ENCODE results near the gene C11orf86. TPM values are rescaled to one million over a fixed set of nuclear protein-coding genes. Genes with fewer than 3 reads are reported as not detected.

The C11orf86 gene, protein sequence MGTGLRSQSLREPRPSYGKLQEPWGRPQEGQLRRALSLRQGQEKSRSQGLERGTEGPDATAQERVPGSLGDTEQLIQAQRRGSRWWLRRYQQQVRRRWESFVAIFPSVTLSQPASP
- total RNA-seq, result not detected

DNA sequence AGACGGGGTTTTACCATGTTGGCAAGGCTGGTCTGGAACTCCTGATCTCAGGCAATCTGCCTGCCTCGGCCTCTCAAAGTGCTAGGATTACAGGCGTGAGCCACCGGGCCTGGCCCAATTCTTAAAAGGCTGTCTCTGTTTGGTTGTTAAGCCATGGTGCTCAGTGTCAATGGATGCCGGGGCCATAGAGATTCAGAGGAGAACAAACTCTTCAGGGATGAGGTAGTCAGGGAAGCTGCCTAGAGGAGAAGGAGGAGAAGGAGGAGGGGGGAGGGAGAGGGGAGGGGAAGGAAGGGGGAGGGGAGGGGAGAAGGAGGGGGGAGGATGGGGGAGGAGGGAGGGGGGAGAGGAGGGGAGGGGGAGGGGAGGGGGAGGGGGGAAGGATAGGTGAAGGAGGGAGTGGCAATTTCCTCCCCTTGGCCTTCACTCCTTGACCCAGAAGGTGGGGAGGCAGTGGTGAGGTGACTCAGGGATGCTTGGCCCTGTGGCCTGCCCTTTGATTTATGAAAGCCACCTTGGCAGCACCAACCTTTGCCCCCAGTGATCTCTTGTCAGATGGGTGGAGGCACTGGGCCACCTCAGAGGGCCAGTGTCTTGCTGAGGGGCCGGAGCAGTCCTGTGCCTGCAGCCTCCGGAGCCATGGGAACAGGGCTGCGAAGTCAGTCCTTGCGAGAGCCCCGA lies at the start of gene C11orf86:
C11orf86 (plus strand) TSS at position 581 of the 681 bp plus-strand sequence; CDS start at position 640, 59 bp downstream.

DNA sequence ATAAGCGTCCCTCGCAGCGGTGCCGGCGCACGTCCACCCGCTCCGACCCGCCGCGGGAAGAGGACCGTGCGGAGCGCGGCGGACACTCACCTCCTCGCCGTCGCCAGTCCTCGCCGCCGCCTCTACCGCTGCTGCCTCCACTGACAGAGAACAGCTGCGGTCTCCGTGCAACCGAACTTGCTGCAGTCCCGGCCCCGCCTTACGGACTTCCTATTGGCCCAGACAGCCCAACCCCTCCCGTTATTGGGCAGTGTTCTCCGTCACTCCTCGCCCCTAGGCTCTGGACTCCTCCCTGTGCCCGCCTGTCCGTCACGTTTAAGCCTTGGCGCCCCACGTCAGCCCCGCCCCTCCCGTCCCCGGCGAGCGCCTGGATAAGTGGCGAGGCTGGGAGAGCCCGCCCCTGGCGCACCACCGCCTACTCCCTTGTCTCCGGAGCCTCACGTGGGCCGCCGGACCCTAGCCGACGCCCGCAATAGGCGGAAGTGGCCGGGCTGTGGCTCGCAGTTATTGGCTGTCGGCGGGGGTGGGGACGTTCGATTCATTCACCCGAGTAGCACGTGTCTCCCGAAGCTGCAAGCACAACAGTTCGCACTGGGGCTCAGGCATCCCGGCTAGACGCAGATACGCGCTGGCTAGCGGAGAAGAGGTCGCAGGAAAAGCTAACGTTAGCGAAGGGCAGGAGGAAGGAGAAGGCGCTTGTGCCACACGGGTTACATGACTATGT lies 16.7 kb upstream of the C11orf86 start, which contains the start of gene PC:
PC (minus strand) TSS at position 152 of the 724 bp plus-strand sequence. CDS start 86,224 bp downstream, outside the sequence.

DNA sequence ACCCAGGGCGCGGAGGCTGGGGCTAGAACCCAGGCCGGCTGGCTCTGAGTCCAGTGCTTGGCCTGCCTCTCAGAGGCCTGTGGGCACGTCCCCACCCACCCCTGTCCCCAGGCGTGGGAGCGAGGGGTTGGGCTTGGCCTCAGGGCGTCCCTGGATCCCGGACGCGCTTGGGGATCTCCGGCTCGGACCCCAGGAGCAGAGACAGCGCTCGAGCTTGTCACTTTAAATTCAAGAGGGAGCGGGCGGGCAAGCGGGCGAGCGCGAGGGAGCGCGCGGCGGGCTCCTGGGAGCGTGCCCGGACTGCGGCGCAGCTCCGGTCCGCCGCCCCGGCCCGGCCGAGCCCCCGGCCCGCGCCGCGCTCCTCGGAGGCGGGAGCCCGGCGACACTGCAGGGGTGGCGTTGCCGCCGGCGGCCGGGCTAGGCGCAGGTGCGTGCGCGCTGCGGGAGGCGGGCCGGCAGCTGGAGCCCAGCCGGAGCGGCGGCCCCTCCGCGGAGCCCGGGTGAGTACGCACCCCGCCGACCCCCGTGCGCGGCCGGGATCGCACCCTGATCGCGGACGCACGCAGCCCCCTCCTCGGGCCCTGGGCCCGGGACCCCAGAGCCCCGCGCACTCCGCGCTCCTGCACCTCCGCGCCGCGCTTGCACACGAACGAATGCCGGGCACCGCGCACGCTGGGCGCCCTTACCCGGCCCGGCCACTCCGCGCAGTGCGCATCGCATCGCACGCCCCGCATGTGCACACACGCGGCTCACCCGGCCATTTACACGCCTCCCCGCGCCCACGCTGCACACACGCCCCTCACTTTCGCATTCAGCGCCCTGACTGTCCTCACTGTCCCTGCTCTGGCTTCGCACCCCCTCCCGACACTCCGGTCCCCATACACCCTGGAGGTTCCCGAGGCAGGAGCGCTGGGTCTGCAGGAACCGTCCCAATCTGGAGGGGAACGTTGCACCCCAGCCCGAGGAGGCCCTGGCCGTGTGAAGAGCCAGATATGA lies 48.2 kb downstream of the C11orf86 start, which contains the start of gene SYT12:
SYT12 (plus strand) TSS at position 174 of the 996 bp plus-strand sequence. CDS start 7,011 bp downstream, outside the sequence.

Small RNA genes within 50 kb of the gene (small RNA-seq; reads per million reads assigned to genes)
- not detected for gene MIR3163 (ENCODE audit: low replicate concordance)

Other genes starting within 250 kb of the C11orf86 start
- gene SPTBN2, start 246.1 kb upstream of the C11orf86 start, total RNA-seq, result 99.8 TPM
- gene RCE1, start 131.9 kb upstream of the C11orf86 start, total RNA-seq, result 22.7 TPM
- 23.4 TPM for gene LRFN4, start 118.2 kb upstream of the C11orf86 start, total RNA-seq
- gene PC, start 16.9 kb upstream of the C11orf86 start, total RNA-seq, result 33.6 TPM
- gene SYT12, start 47.8 kb downstream of the C11orf86 start, total RNA-seq, result 0.18 TPM
- gene RHOD, start 81.5 kb downstream of the C11orf86 start, total RNA-seq, result 13.7 TPM
- 70.5 TPM for gene KDM2A, start 144.0 kb downstream of the C11orf86 start, total RNA-seq

Measured in metanephros (tissue), 2 donors.